OCI-LY7 (cell line): ENCODE results near the gene GRIPAP1. TPM values are rescaled to one million over a fixed set of nuclear protein-coding genes. Genes with fewer than 3 reads are reported as not detected.

Experiments
- BruUV-seq: library from RNA; stranded (reverse); fragments of 400-500 nt; replicated peaks from 2 replicates; lab custom pipeline; 2021; lab: Mats Ljungman, UMichigan
- CTCF ChIA-PET: fragments of 300-600 bp; sonication (Branson Sonifier 250); formaldehyde crosslinking; loops from one replicate; lab custom pipeline; 2022; ENCODE audit warnings: antibody characterized with exemption; ENCODE audit not compliant: unreplicated experiment; lab: Charles Lee
- POLR2A ChIA-PET: fragments of 300-600 bp; sonication (Branson Sonifier 250); formaldehyde crosslinking; loops from one replicate; lab custom pipeline; 2022; ENCODE audit warnings: antibody characterized with exemption; lab: Charles Lee
- DNase-seq: peaks from one replicate; pipeline ENCODE4 v3.0.0-alpha.2; 2015; ENCODE audit warnings: low spot score
- H2AFZ ChIP-seq: fragments of 200-600 bp; sonication (generic), shearing (Covaris generic); 2 replicates; pipeline ENCODE4 v1.6.1; 2014; ENCODE audit warnings: mild to moderate bottlenecking, antibody characterized with exemption, low read length, moderate library complexity
- H3K27ac ChIP-seq: fragments of 200-600 bp; sonication (generic); 2 replicates; pipeline ENCODE4 v1.5.1; 2014; ENCODE audit warnings: mixed run types, low read depth, mild to moderate bottlenecking, moderate library complexity, low read length, inconsistent platforms; ENCODE audit not compliant: poor library complexity, severe bottlenecking
- H3K36me3 ChIP-seq: fragments of 200-600 bp; sonication (generic); 2 replicates; pipeline ENCODE4 v1.6.1; 2014; ENCODE audit warnings: mild to moderate bottlenecking, antibody characterized with exemption, low read length, moderate library complexity, mixed read lengths; ENCODE audit not compliant: insufficient read depth
- H3K4me1 ChIP-seq: fragments of 200-600 bp; sonication (generic); 2 replicates; pipeline ENCODE4 v1.5.1; 2014; ENCODE audit warnings: mild to moderate bottlenecking, low read length; ENCODE audit not compliant: insufficient read depth, poor library complexity, severe bottlenecking
- H3K4me2 ChIP-seq: fragments of 200-600 bp; sonication (generic); 2 replicates; pipeline ENCODE4 v1.6.1; 2014; ENCODE audit warnings: mild to moderate bottlenecking, low read length
- H3K4me3 ChIP-seq: fragments of 200-600 bp; sonication (generic); 2 replicates; pipeline ENCODE4 v1.5.1; 2014; ENCODE audit warnings: mild to moderate bottlenecking, low read depth, low read length; ENCODE audit not compliant: poor library complexity, severe bottlenecking
- H3K79me2 ChIP-seq: fragments of 200-600 bp; sonication (generic); 2 replicates; pipeline ENCODE4 v1.6.1; 2016; ENCODE audit warnings: low read depth, mild to moderate bottlenecking, low read length, moderate library complexity, mixed read lengths; ENCODE audit not compliant: insufficient read depth
- H3K9me2 ChIP-seq: fragments of 200-600 bp; sonication (generic); 2 replicates; pipeline ENCODE4 v1.6.1; 2016; ENCODE audit warnings: mild to moderate bottlenecking, low read length, mixed read lengths; ENCODE audit not compliant: insufficient read depth
- H3K9me3 ChIP-seq: fragments of 200-600 bp; sonication (generic); 2 replicates; pipeline ENCODE4 v1.6.1; 2014; ENCODE audit warnings: mild to moderate bottlenecking, mixed run types, low read length, mixed read lengths
- H4K20me1 ChIP-seq: fragments of 200-600 bp; sonication (generic); 2 replicates; pipeline ENCODE4 v1.6.1; 2014; ENCODE audit warnings: mild to moderate bottlenecking, antibody characterized with exemption, low read length, moderate library complexity, mixed read lengths; ENCODE audit not compliant: insufficient read depth
- CTCF ChIP-seq: fragments of 200-600 bp; sonication (generic); conservative IDR thresholded peaks from 2 replicates; pipeline ENCODE4 v1.5.1; 2014; ENCODE audit warnings: mild to moderate bottlenecking, antibody characterized with exemption, low read length, moderate library complexity, mixed read lengths
- EZH2phosphoT487 ChIP-seq: fragments of 200-600 bp; sonication (generic); IDR thresholded peaks from 2 replicates; pipeline ENCODE4 v1.6.1; 2018; ENCODE audit warnings: low read depth, borderline replicate concordance, mild to moderate bottlenecking, mixed run types, antibody characterized with exemption, low read length, moderate library complexity, mixed read lengths
- intact Hi-C: fragments of 100-400 bp; cut with micrococcal nuclease; formaldehyde crosslinking; loops from one replicate; pipeline ENCODE4 v1.10.0; 2022; ENCODE audit not compliant: unreplicated experiment
- total RNA-seq, 2 experiments: library from RNA; depleted of rRNA in 1 of 2; stranded (reverse); fragments of >200 nt in 1 of 2; shearing (Covaris generic) in 1 of 2; gene quantifications; 2 replicates each; pipeline ENCODE4 v1.2.3, GENCODE V29; 2014 to 2022

GRIPAP1 gene
- total RNA-seq, 2 experiments from 2014 or later, result 27.5 to 95.9 TPM

GRCh38 chrX:48975041-48975440 is 27.0 kb downstream of the GRIPAP1 start:
- no TSS peak for BruUV-seq
- no peaks in the 10 kb centered on the region for H3K79me2 ChIP-seq
- no peak overlapping the region for H3K4me2 ChIP-seq
- H4K20me1 ChIP-seq, result no peaks in the 10 kb centered on the region
- intact Hi-C loops, result no loop called here
- H3K9me3 ChIP-seq, result no peaks in the 10 kb centered on the region
- POLR2A ChIA-PET, result interaction anchor here (0.6 kb wide), 1 partner anchor 643 kb away, joined by 4 read pairs; no protein-coding TSS in a partner anchor
- H3K4me1 ChIP-seq, result no peaks in the 10 kb centered on the region
- CTCF ChIA-PET, result no interaction called here
- H3K4me3 ChIP-seq, result no peak overlapping the region
- H2AFZ ChIP-seq, result no peak overlapping the region
- no peak for DNase-seq
- TF ChIP-seq EZH2phosphoT487, result no peak
- no peak for TF ChIP-seq CTCF
- no peak overlapping the region for H3K27ac ChIP-seq
- H3K9me2 ChIP-seq, result no peaks in the 10 kb centered on the region
- H3K36me3 ChIP-seq, result peaks cover 38% of the 10 kb centered on the region

- no peak overlapping the region for H3K27ac ChIP-seq
- BruUV-seq, result no TSS peak
- no peak for DNase-seq
- no peak for TF ChIP-seq EZH2phosphoT487
- no peak for TF ChIP-seq CTCF
- no peaks in the 10 kb centered on the region for H3K79me2 ChIP-seq
- POLR2A ChIA-PET, result interaction anchor here (0.6 to 1.4 kb wide), 2 partner anchors 11 to 643 kb away, joined by 3 to 4 read pairs; no protein-coding TSS in a partner anchor
- H3K4me2 ChIP-seq, result no peak overlapping the region
- H3K36me3 ChIP-seq, result peaks cover 34% of the 10 kb centered on the region
- CTCF ChIA-PET, result interaction anchor here (0.6 kb wide), 1 partner anchor 160 kb away, joined by 3 read pairs; no protein-coding TSS in a partner anchor
- no peaks in the 10 kb centered on the region for H3K9me2 ChIP-seq
- H4K20me1 ChIP-seq, result no peaks in the 10 kb centered on the region
- H3K9me3 ChIP-seq, result no peaks in the 10 kb centered on the region
- no peak overlapping the region for H2AFZ ChIP-seq
- intact Hi-C loops, result no loop called here
- no peaks in the 10 kb centered on the region for H3K4me1 ChIP-seq
- H3K4me3 ChIP-seq, result no peak overlapping the region
These were observed 27.5 kb downstream of the GRIPAP1 start for GRCh38 chrX:48974574-48974973.

- TSS peak; percentile 59 for BruUV-seq
- H3K9me2 ChIP-seq, result no peaks in the 10 kb centered on the region
These were observed 28.0 kb downstream of the GRIPAP1 start for GRCh38 chrX:48974033-48974432.

More at GRCh38 chrX:48974033-48974432, 28.0 kb downstream of the GRIPAP1 start:
- Histone ChIP-seq H3K4me3 (no peak overlapping the region), H3K36me3 (peaks cover 34% of the 10 kb centered on the region), H4K20me1 (no peaks in the 10 kb centered on the region), H3K27ac (no peak overlapping the region), H2AFZ (no peak overlapping the region), H3K9me3 (no peaks in the 10 kb centered on the region), H3K79me2 (no peaks in the 10 kb centered on the region), H3K4me1 (no peaks in the 10 kb centered on the region), H3K4me2 (no peak overlapping the region)
- ChIA-PET POLR2A (interaction anchor here (1.4 kb wide), 1 partner anchor 11 kb away, joined by 3 read pairs; no protein-coding TSS in a partner anchor), CTCF (interaction anchor here (0.5 to 0.6 kb wide), 2 partner anchors 28 to 160 kb away, joined by 3 to 7 read pairs; partner anchors contain the start of gene GRIPAP1)
- no peak for TF ChIP-seq EZH2phosphoT487
- no peak for TF ChIP-seq CTCF
- no peak for DNase-seq
- intact Hi-C loops, result no loop called here
